ENCODE results near the gene BLOC1S5.
"Not testable (repeated sequence)": the region's sequence is repeated elsewhere in the genome, so short reads cannot be mapped to it uniquely, and the experiment has no call there.

The BLOC1S5 gene

DNA sequence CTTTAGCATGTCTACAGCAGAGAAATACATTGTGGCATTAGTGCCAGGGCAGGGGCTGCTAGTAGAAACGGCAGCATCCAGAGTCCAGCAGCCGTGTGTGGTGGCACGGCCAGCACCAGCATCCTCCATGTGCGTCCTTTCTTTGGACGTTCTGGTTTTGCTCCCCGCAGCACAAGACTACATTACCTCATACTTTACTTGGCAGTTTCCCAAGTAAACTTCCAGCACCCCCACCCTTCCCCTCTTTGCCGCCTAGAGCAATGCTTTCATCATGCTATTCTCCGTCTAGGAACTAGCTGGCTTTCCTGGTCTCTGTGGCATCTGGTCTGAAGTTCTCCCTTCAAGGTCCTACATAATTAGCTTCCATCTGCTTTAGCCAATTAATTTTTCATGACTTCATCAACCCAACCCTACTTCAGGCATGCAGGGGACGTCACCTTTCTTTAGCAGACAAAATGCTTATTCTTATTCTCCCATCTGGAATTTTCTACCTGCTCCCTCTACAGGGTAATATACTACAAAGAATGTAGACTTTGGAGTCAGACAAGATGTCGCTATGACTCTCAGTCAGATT is 67.6 kb downstream of the BLOC1S5 start:
- no peak overlapping the region for H3K27ac ChIP-seq (ENCODE audit: low read depth, low read length)
- H3K4me1 ChIP-seq (ENCODE audit: control insufficient read depth, insufficient read depth, low read length, unreplicated experiment): peaks cover 24% of the 10 kb centered on the region
- no peaks in the 10 kb centered on the region for H3K79me2 ChIP-seq (ENCODE audit: control insufficient read depth, insufficient read depth, low read length, unreplicated experiment)
- no peak overlapping the region for H2AFZ ChIP-seq (ENCODE audit: low read length, unreplicated experiment)
- H3K4me3 ChIP-seq (ENCODE audit: low read depth, low read length): no peak overlapping the region
- H3K27me3 ChIP-seq (ENCODE audit: insufficient read depth, low read length): no peaks in the 10 kb centered on the region
- H3K36me3 ChIP-seq (ENCODE audit: insufficient read depth, low read length): no peaks in the 10 kb centered on the region

DNA sequence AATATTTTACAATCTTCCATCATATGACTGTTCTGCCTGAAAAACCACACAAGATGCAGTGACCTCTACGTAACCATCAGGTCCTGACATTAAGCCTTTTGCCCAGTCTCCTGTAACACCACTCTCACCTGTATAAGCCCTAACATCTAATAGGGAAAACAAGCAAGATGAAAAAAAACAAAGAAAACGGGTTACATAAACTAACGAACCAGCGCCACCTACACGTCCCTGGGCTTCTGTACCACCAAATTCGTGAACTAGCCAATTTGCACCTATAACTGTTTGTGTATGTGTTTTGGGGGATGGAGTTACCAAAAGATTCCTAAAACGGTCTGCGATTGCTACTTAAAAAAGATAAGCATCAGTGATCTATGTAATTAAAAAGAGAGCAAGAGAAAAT is 70.2 kb downstream of the BLOC1S5 start:
- no peak overlapping the region for H3K4me3 ChIP-seq (ENCODE audit: low read depth, low read length)
- no peaks in the 10 kb centered on the region for H3K36me3 ChIP-seq (ENCODE audit: insufficient read depth, low read length)
- no peak overlapping the region for H2AFZ ChIP-seq (ENCODE audit: low read length, unreplicated experiment)
- H3K4me1 ChIP-seq (ENCODE audit: control insufficient read depth, insufficient read depth, low read length, unreplicated experiment): peaks cover 17% of the 10 kb centered on the region
- no peaks in the 10 kb centered on the region for H3K79me2 ChIP-seq (ENCODE audit: control insufficient read depth, insufficient read depth, low read length, unreplicated experiment)
- H3K27me3 ChIP-seq (ENCODE audit: insufficient read depth, low read length): no peaks in the 10 kb centered on the region
- no peak overlapping the region for H3K27ac ChIP-seq (ENCODE audit: low read depth, low read length)

DNA sequence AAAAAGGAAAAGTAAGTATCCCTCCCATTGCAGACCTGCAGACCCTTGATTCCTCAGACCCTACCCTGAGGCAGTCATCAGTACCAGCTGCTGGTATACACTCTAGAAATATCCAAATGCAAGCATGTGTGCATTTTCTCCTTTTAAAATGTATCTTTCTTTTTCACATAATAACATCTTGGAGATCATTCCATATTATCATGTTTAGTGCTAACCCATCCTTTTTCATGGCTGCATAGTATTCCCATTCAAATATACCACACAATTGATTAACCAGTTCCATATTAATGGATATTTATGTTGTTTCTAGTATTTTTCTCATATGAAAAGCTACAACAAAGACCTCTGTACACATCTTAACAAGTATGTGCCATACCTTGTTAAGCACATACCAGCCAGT is 70.8 kb downstream of the BLOC1S5 start:
- no peaks in the 10 kb centered on the region for H3K36me3 ChIP-seq (ENCODE audit: insufficient read depth, low read length)
- H3K27me3 ChIP-seq (ENCODE audit: insufficient read depth, low read length): no peaks in the 10 kb centered on the region
- H3K4me1 ChIP-seq (ENCODE audit: control insufficient read depth, insufficient read depth, low read length, unreplicated experiment): peaks cover 14% of the 10 kb centered on the region
- no peak overlapping the region for H3K27ac ChIP-seq (ENCODE audit: low read depth, low read length)
- no peak overlapping the region for H3K4me3 ChIP-seq (ENCODE audit: low read depth, low read length)
- no peak overlapping the region for H2AFZ ChIP-seq (ENCODE audit: low read length, unreplicated experiment)
- H3K79me2 ChIP-seq (ENCODE audit: control insufficient read depth, insufficient read depth, low read length, unreplicated experiment): no peaks in the 10 kb centered on the region

- Histone ChIP-seq H3K4me1 (ENCODE audit: control insufficient read depth, insufficient read depth, low read length, unreplicated experiment) (peaks cover 5% of the 10 kb centered on the region), H3K27me3 (ENCODE audit: insufficient read depth, low read length) (no peaks in the 10 kb centered on the region), H3K4me3 (ENCODE audit: low read depth, low read length) (peak overlapping the region; percentile 61), H3K79me2 (ENCODE audit: control insufficient read depth, insufficient read depth, low read length, unreplicated experiment) (no peaks in the 10 kb centered on the region), H2AFZ (ENCODE audit: low read length, unreplicated experiment) (peak overlapping the region; percentile 52), H3K27ac (ENCODE audit: low read depth, low read length) (peak overlapping the region; percentile 74), H3K36me3 (ENCODE audit: insufficient read depth, low read length) (no peaks in the 10 kb centered on the region)
Observed at GRCh38 chr6:7992002-7992815, 72.0 kb downstream of the BLOC1S5 start.

GRCh38 chr6:7991536-7991935 is 72.7 kb downstream of the BLOC1S5 start:
- peak overlapping the region; percentile 74 for H3K27ac ChIP-seq (ENCODE audit: low read depth, low read length)
- peak overlapping the region; percentile 61; the same call in 1 of the 2 replicates for H3K4me3 ChIP-seq (ENCODE audit: low read depth, low read length)
- no peaks in the 10 kb centered on the region for H3K27me3 ChIP-seq (ENCODE audit: insufficient read depth, low read length)
- H2AFZ ChIP-seq (ENCODE audit: low read length, unreplicated experiment): no peak overlapping the region
- no peaks in the 10 kb centered on the region for H3K79me2 ChIP-seq (ENCODE audit: control insufficient read depth, insufficient read depth, low read length, unreplicated experiment)
- peaks cover 5% of the 10 kb centered on the region for H3K4me1 ChIP-seq (ENCODE audit: control insufficient read depth, insufficient read depth, low read length, unreplicated experiment)
- no peaks in the 10 kb centered on the region for H3K36me3 ChIP-seq (ENCODE audit: insufficient read depth, low read length)

- Histone ChIP-seq H3K4me1 (ENCODE audit: control insufficient read depth, insufficient read depth, low read length, unreplicated experiment) (no peaks in the 10 kb centered on the region), H3K36me3 (ENCODE audit: insufficient read depth, low read length) (no peaks in the 10 kb centered on the region), H3K27me3 (ENCODE audit: insufficient read depth, low read length) (no peaks in the 10 kb centered on the region), H3K79me2 (ENCODE audit: control insufficient read depth, insufficient read depth, low read length, unreplicated experiment) (no peaks in the 10 kb centered on the region), H3K27ac (ENCODE audit: low read depth, low read length) (no peak overlapping the region), H2AFZ (ENCODE audit: low read length, unreplicated experiment) (no peak overlapping the region), H3K4me3 (ENCODE audit: low read depth, low read length) (no peak overlapping the region)
Observed at GRCh38 chr6:7986219-7986618, 78.0 kb downstream of the BLOC1S5 start.

GRCh38 chr6:7983967-7984366 is 80.2 kb downstream of the BLOC1S5 start:
- not testable (repeated sequence) for H3K36me3 ChIP-seq (ENCODE audit: insufficient read depth, low read length); H3K27me3 ChIP-seq (ENCODE audit: insufficient read depth, low read length); H3K27ac ChIP-seq (ENCODE audit: low read depth, low read length); H3K4me1 ChIP-seq (ENCODE audit: control insufficient read depth, insufficient read depth, low read length, unreplicated experiment); H2AFZ ChIP-seq (ENCODE audit: low read length, unreplicated experiment); H3K79me2 ChIP-seq (ENCODE audit: control insufficient read depth, insufficient read depth, low read length, unreplicated experiment); H3K4me3 ChIP-seq (ENCODE audit: low read depth, low read length)

- Histone ChIP-seq H3K4me3 (ENCODE audit: low read depth, low read length) (no peak overlapping the region), H3K27ac (ENCODE audit: low read depth, low read length) (no peak overlapping the region), H3K4me1 (ENCODE audit: control insufficient read depth, insufficient read depth, low read length, unreplicated experiment) (peaks cover 10% of the 10 kb centered on the region), H3K79me2 (ENCODE audit: control insufficient read depth, insufficient read depth, low read length, unreplicated experiment) (no peaks in the 10 kb centered on the region), H3K27me3 (ENCODE audit: insufficient read depth, low read length) (no peaks in the 10 kb centered on the region), H2AFZ (ENCODE audit: low read length, unreplicated experiment) (no peak overlapping the region), H3K36me3 (ENCODE audit: insufficient read depth, low read length) (no peaks in the 10 kb centered on the region)
Observed at GRCh38 chr6:7979831-7980230, 84.4 kb downstream of the BLOC1S5 start.

- Histone ChIP-seq H3K4me3 (ENCODE audit: low read depth, low read length) (no peak overlapping the region), H3K4me1 (ENCODE audit: control insufficient read depth, insufficient read depth, low read length, unreplicated experiment) (peaks cover 15% of the 10 kb centered on the region), H3K36me3 (ENCODE audit: insufficient read depth, low read length) (no peaks in the 10 kb centered on the region), H2AFZ (ENCODE audit: low read length, unreplicated experiment) (no peak overlapping the region), H3K79me2 (ENCODE audit: control insufficient read depth, insufficient read depth, low read length, unreplicated experiment) (no peaks in the 10 kb centered on the region), H3K27ac (ENCODE audit: low read depth, low read length) (no peak overlapping the region), H3K27me3 (ENCODE audit: insufficient read depth, low read length) (no peaks in the 10 kb centered on the region)
Observed at GRCh38 chr6:7978736-7979135, 85.5 kb downstream of the BLOC1S5 start.

DNA sequence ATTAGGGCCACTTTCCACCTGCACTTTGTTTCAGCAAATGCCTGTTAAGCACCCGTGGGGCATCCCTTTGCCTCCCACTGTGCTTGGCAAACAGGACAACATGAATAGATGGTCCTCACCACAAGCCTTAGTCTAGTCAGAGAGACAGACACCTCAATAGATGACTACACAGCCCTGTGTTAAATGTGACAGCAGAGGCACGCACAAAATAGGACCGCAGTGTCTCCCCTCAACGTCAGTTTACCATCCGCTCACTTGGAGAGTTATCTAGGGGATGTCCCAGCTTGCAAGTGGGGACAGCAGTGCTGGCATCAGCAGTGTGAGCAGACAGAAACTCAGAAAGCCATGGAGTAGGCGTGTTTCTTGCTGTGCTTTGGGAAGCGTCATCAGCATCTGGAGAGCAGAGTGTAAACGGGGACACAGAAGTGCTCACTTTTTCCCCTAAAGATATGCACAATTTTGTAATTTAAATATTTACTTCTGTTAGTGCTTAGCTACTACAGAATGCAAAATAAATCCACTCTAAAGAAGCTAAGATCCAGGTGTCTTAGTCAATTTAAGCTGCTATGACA is 87.6 kb downstream of the BLOC1S5 start:
- H2AFZ ChIP-seq (ENCODE audit: low read length, unreplicated experiment): no peak overlapping the region
- no peaks in the 10 kb centered on the region for H3K79me2 ChIP-seq (ENCODE audit: control insufficient read depth, insufficient read depth, low read length, unreplicated experiment)
- H3K27me3 ChIP-seq (ENCODE audit: insufficient read depth, low read length): no peaks in the 10 kb centered on the region
- no peak overlapping the region for H3K27ac ChIP-seq (ENCODE audit: low read depth, low read length)
- no peak overlapping the region for H3K4me3 ChIP-seq (ENCODE audit: low read depth, low read length)
- H3K4me1 ChIP-seq (ENCODE audit: control insufficient read depth, insufficient read depth, low read length, unreplicated experiment): peaks cover 15% of the 10 kb centered on the region
- no peaks in the 10 kb centered on the region for H3K36me3 ChIP-seq (ENCODE audit: insufficient read depth, low read length)

DNA sequence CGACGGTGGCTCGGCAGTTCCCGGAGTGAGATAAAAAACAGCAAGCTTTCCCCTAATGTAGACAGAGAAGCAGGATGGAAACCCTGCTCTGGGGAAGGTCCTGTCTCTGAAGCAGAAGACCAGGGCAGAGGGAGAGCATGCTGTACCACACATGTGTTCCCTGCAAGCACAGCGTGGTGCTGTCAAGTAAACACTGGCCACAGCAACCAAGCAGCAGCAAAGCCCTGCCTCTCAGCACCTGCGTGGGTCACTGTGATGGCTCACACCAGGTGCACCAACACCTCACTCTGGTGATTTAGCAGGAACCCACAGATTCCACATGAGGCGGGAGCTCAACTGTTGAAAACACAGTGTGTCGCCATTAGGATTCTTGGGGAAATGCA is 88.4 kb downstream of the BLOC1S5 start:
- Histone ChIP-seq H3K4me3 (ENCODE audit: low read depth, low read length) (peak overlapping the region; percentile 66), H3K36me3 (ENCODE audit: insufficient read depth, low read length) (no peaks in the 10 kb centered on the region), H3K27ac (ENCODE audit: low read depth, low read length) (peak overlapping the region; percentile 14; the same call in 1 of the 2 replicates), H3K4me1 (ENCODE audit: control insufficient read depth, insufficient read depth, low read length, unreplicated experiment) (peaks cover 15% of the 10 kb centered on the region), H3K27me3 (ENCODE audit: insufficient read depth, low read length) (no peaks in the 10 kb centered on the region), H3K79me2 (ENCODE audit: control insufficient read depth, insufficient read depth, low read length, unreplicated experiment) (no peaks in the 10 kb centered on the region), H2AFZ (ENCODE audit: low read length, unreplicated experiment) (no peak overlapping the region)

All from ACC112 (cell line).